ENCODE data around the gene CD8B. TPM values are rescaled to one million over a fixed set of nuclear protein-coding genes. Genes with fewer than 3 reads are reported as not detected.
A peak's percentile ranks its signal among the peaks of the same experiment; 100 is the strongest.

CD8B gene
- total and polyA plus RNA-seq, 2 experiments from 2014 or later, result 0.31 to 0.63 TPM

- TF ChIP-seq ZNF462 (CRISPR knock-in tag; IDR thresholded peaks at IDR 0.05), result no peak
- 0 out of 2 replicates have a peak, but pooled peaks have one; percentile 38 for TF ChIP-seq CREB1 (CRISPR knock-in tag; IDR thresholded peaks at IDR 0.05; ENCODE audit: low read depth)
Observed at GRCh38 chr2:86788881-86789686, 72.6 kb downstream of the CD8B start (continued).

- H3K36me3 ChIP-seq (ENCODE audit: insufficient read depth), result no peaks in the 10 kb centered on the region
- H3K4me3 ChIP-seq, result no peak overlapping the region; the same call in 1 of the 2 replicates
- H3K4me3 Mint-ChIP-seq, result no peak overlapping the region
- H3K27me3 Mint-ChIP-seq (ENCODE audit: insufficient read depth, low read depth, poor library complexity), result peaks cover 52% of the 10 kb centered on the region
- no peaks in the 10 kb centered on the region for H4K20me1 ChIP-seq (replicated peaks; ENCODE audit: insufficient read depth)
- no peak overlapping the region for H3K4me2 ChIP-seq
- H3K79me2 ChIP-seq (replicated peaks; ENCODE audit: insufficient read depth), result no peaks in the 10 kb centered on the region
- no peak overlapping the region for H2AFZ ChIP-seq
- H3K27me3 ChIP-seq (ENCODE audit: insufficient read depth), result peaks cover 65% of the 10 kb centered on the region
- peaks cover 5% of the 10 kb centered on the region; the same call in 1 of the 3 replicates for H3K36me3 Mint-ChIP-seq (ENCODE audit: low read depth)
- H3K9me3 Mint-ChIP-seq, result peaks cover 11% of the 10 kb centered on the region; the same call in 2 of the 3 replicates
- DNase-seq (ENCODE audit: low spot score), result no peak
- peaks cover 16% of the 10 kb centered on the region for H3K4me1 Mint-ChIP-seq
- H3F3A ChIP-seq (replicated peaks; ENCODE audit: low read depth), result no peaks in the 10 kb centered on the region
- H3K27ac Mint-ChIP-seq, result no peak overlapping the region
- no peaks in the 10 kb centered on the region for H3K9me2 ChIP-seq (ENCODE audit: insufficient read depth)
- no peak overlapping the region for H3K27ac ChIP-seq (ENCODE audit: low read depth)
- H3K4me1 ChIP-seq (ENCODE audit: insufficient read depth), result 0 out of 2 replicates have a peak, but pooled peaks cover 5% of the 10 kb centered on the region
- no peak for ATAC-seq
- TF ChIP-seq REST (IDR thresholded peaks at IDR 0.05; ENCODE audit: unreplicated experiment) (no peak), STAT1 (IDR thresholded peaks at IDR 0.05; ENCODE audit: unreplicated experiment) (no peak), JUNB (IDR thresholded peaks at IDR 0.05; ENCODE audit: unreplicated experiment) (no peak), POLR2AphosphoS5 (IDR thresholded peaks at IDR 0.05; ENCODE audit: low read depth) (no peak), EZH2phosphoT487 (IDR thresholded peaks at IDR 0.05; ENCODE audit: unreplicated experiment) (no peak), ETS1 (IDR thresholded peaks at IDR 0.05) (no peak), ZNF331 (CRISPR knock-in tag; IDR thresholded peaks at IDR 0.05; ENCODE audit: low read depth) (no peak), CTCF (conservative IDR thresholded peaks at IDR 0.05; ENCODE audit: low read depth in 2 of 2) (no peak), NANOG (IDR thresholded peaks at IDR 0.05; ENCODE audit: borderline replicate concordance) (no peak), ZNF114 (CRISPR knock-in tag; IDR thresholded peaks at IDR 0.05) (no peak)
Observed at GRCh38 chr2:86788165-86788564, 73.5 kb downstream of the CD8B start.

Data from GM23338 (cell line).